ENCODE results near the gene KCNMA1.
A peak's percentile ranks its signal among the peaks of the same experiment; 100 is the strongest.
"Not testable (repeated sequence)": the region's sequence is repeated elsewhere in the genome, so short reads cannot be mapped to it uniquely, and the experiment has no call there.

Gene KCNMA1

GRCh38 chr10:77637532-77638320, at the start of gene KCNMA1:
Gene KCNMA1 (minus strand): TSS chr10:77637808.
- H3K27me3 ChIP-seq, result peaks cover 80 to 87% (median 83%) of the 10 kb centered on the region in 11 experiments
- peak within 1 kb of the TSS in 10 of 11 experiments; percentile 39 to 80 (median 60); a peak in 20 of 22 replicates for H3K9ac ChIP-seq
- H3K27ac ChIP-seq, result peak within 1 kb of the TSS in 2 of 11 experiments; percentile 48 to 58; a peak in 2 of 22 replicates
- H3K4me3 ChIP-seq, result peak within 1 kb of the TSS; percentile 68 to 86 (median 74)
- H3K4me1 ChIP-seq, result peaks cover 17 to 36% (median 20%) of the 10 kb centered on the region in 10 experiments; a peak in 18 of 20 replicates
- H4K20me1 ChIP-seq, result peaks cover 0 to 36% (median 12%) of the 10 kb centered on the region in 11 experiments; a peak in 13 of 22 replicates
- peaks cover 0 to 13% (median 0%) of the 10 kb centered on the region in 11 experiments; a peak in 1 of 22 replicates for H3K36me3 ChIP-seq
- no peak for TF ChIP-seq Cebpa-rat (IDR thresholded peaks at IDR 0.05)
- peaks cover 0 to 7% (median 0%) of the 10 kb centered on the region in 11 experiments; a peak in 1 of 22 replicates for H3K9me3 ChIP-seq (replicated peaks in 1 of 11)
- peak within 1 kb of the TSS; percentile 96 to 99 (median 98) for H3K4me2 ChIP-seq

- Histone ChIP-seq H3K4me1 (no peaks in the 10 kb centered on the region), H3K27me3 (no peaks in the 10 kb centered on the region), H3K9me3 (replicated peaks in 1 of 11) (peaks cover 0 to 5% (median 0%) of the 10 kb centered on the region in 11 experiments; a peak in 1 of 22 replicates), H4K20me1 (no peaks in the 10 kb centered on the region), H3K36me3 (no peaks in the 10 kb centered on the region), H3K4me2 (no peak overlapping the region), H3K9ac (no peak overlapping the region), H3K27ac (no peak overlapping the region), H3K4me3 (no peak overlapping the region)
- TF ChIP-seq Cebpa-rat (IDR thresholded peaks at IDR 0.05), result no peak
These were observed 49.2 kb upstream of the KCNMA1 start for GRCh38 chr10:77686650-77687417.

- TF ChIP-seq Cebpa-rat (IDR thresholded peaks at IDR 0.05), result no peak
These were observed 48.5 kb upstream of the KCNMA1 start for GRCh38 chr10:77686096-77686495.

DNA sequence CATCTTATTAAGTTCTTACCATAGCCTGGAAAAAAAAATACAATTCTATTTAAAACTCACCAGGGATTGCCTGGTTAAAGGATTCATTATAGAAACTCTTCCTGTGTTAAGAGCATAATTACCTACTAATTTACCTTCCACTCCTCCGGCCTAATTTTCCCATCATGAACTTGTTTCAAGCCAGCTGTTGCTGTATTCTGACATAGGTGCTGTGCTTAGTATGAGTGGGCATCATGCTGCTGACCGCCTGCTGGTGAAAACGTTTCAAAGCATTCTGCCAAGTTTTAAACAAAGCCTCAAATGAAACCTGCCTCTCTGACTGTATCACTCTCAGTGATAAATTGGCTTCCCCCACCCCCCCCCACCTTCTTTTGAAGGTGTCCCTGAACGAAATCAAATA, 47.8 kb upstream of the KCNMA1 start:
- Histone ChIP-seq H3K9me3 (replicated peaks in 1 of 11) (no peaks in the 10 kb centered on the region), H3K4me3 (no peak overlapping the region), H3K27ac (no peak overlapping the region), H3K9ac (no peak overlapping the region), H3K27me3 (no peaks in the 10 kb centered on the region), H3K36me3 (no peaks in the 10 kb centered on the region), H3K4me1 (no peaks in the 10 kb centered on the region), H3K4me2 (no peak overlapping the region), H4K20me1 (no peaks in the 10 kb centered on the region)
- no peak for TF ChIP-seq Cebpa-rat (IDR thresholded peaks at IDR 0.05)

More at GRCh38 chr10:77686096-77686495, 48.5 kb upstream of the KCNMA1 start:
- Histone ChIP-seq H3K4me1 (no peaks in the 10 kb centered on the region), H3K27me3 (no peaks in the 10 kb centered on the region), H3K9ac (no peak overlapping the region), H3K36me3 (no peaks in the 10 kb centered on the region), H3K9me3 (replicated peaks in 1 of 11) (no peaks in the 10 kb centered on the region), H3K4me3 (no peak overlapping the region), H3K27ac (no peak overlapping the region), H4K20me1 (no peaks in the 10 kb centered on the region), H3K4me2 (no peak overlapping the region)

DNA sequence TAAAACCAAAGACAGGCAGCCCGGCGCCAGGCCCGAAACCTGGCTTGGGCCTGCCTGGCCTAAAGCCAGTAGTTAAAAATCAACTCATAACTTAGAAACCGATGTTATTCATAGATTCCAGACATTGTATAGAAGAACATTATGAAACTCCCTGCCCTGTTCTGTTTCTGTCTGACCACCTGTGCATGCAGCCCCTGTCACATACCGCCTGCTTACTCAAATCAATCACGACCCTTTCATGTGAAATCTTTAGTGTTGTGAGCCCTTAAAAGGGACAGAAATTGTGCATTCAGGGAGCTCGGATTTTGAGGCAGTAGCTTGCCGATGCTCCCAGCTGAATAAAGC, 45.5 kb upstream of the KCNMA1 start:
- peaks cover 0 to 12% (median 0%) of the 10 kb centered on the region in 10 experiments; a peak in 2 of 20 replicates for H3K4me1 ChIP-seq
- H3K27me3 ChIP-seq; H3K4me2 ChIP-seq; H3K9ac ChIP-seq; H3K27ac ChIP-seq; H4K20me1 ChIP-seq; H3K9me3 ChIP-seq (replicated peaks in 1 of 11); H3K36me3 ChIP-seq; H3K4me3 ChIP-seq: not testable (repeated sequence)

- no peak for TF ChIP-seq Cebpa-rat (IDR thresholded peaks at IDR 0.05)
- Histone ChIP-seq H3K27ac (no peak overlapping the region), H3K9ac (no peak overlapping the region), H3K4me2 (no peak overlapping the region), H3K36me3 (no peaks in the 10 kb centered on the region), H3K27me3 (no peaks in the 10 kb centered on the region), H3K4me1 (peaks cover 0 to 13% (median 0%) of the 10 kb centered on the region in 10 experiments; a peak in 2 of 20 replicates), H3K9me3 (replicated peaks in 1 of 11) (no peaks in the 10 kb centered on the region), H3K4me3 (no peak overlapping the region), H4K20me1 (no peaks in the 10 kb centered on the region)
These were observed 44.9 kb upstream of the KCNMA1 start for GRCh38 chr10:77682393-77683087.

DNA sequence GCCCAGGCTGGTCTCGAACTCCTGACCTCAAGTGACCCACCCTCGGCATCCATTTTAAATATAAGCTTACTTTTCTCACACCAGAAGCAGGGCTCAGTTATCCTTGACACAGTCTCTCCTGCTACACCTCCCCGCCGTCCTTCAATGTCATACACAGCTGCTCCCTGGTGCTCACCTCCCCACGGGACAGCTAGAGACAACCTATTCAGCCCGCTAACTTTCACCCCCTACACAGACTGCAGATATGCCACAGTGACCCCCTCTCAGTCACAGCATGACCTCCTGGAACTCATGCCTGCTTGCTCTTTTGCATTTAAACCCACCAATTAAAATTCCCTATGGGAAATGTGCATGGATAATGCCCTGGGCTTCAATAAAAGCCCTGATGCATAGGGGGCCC, 44.2 kb upstream of the KCNMA1 start:
- no peaks in the 10 kb centered on the region for H3K9me3 ChIP-seq (replicated peaks in 1 of 11)
- no peak for TF ChIP-seq Cebpa-rat (IDR thresholded peaks at IDR 0.05)
- no peak overlapping the region for H3K27ac ChIP-seq
- H3K36me3 ChIP-seq, result no peaks in the 10 kb centered on the region
- H3K27me3 ChIP-seq, result no peaks in the 10 kb centered on the region
- H3K4me2 ChIP-seq, result no peak overlapping the region
- no peaks in the 10 kb centered on the region for H4K20me1 ChIP-seq
- H3K9ac ChIP-seq, result no peak overlapping the region
- peaks cover 0 to 13% (median 0%) of the 10 kb centered on the region in 10 experiments; a peak in 2 of 20 replicates for H3K4me1 ChIP-seq
- no peak overlapping the region for H3K4me3 ChIP-seq

DNA sequence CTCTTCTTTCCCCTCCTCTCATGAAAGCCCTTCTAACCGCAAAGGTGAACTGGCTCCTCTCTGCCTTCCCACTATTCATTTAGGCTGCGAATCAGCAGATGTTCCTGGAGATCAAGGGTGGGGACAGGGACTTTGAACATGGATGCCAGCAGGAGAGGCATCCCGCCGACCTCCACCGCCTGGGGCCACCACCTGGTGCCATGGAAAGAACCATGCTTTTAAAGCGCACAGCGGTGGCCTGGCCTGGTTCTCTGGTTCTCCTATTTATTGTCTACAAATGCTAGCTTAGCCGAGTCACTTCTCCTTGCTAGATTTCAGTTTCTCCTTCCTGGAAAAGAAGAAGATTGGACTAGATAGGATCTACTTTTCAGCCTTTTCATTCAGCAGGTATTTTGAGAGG, 43.2 kb upstream of the KCNMA1 start:
- peaks cover 0 to 13% (median 0%) of the 10 kb centered on the region in 10 experiments; a peak in 2 of 20 replicates for H3K4me1 ChIP-seq
- H3K4me2 ChIP-seq, result no peak overlapping the region
- TF ChIP-seq Cebpa-rat (IDR thresholded peaks at IDR 0.05), result no peak
- no peaks in the 10 kb centered on the region for H3K27me3 ChIP-seq
- no peak overlapping the region for H3K27ac ChIP-seq
- no peaks in the 10 kb centered on the region for H3K36me3 ChIP-seq
- H3K4me3 ChIP-seq, result no peak overlapping the region
- no peaks in the 10 kb centered on the region for H3K9me3 ChIP-seq (replicated peaks in 1 of 11)
- no peak overlapping the region for H3K9ac ChIP-seq
- no peaks in the 10 kb centered on the region for H4K20me1 ChIP-seq

DNA sequence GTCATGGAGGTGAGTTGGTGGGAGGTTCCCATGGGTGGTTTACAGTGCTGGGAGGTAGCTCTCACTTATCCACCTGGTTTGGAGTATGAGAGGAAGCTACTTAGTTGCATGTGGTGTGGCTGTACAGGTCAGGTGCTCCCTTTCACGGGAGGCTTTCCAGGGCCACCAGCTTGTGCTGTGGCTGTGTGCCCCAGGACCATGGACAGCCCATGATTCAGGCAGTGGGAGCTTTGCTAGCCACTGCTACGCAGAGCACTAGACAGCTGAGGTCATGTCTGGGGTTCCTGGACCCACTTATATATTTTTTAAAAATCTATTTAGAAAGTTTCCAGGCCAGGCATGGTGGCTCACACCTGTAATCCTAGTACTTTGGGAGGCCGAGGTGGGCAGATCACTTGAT, 42.5 kb upstream of the KCNMA1 start:
- Histone ChIP-seq H3K9ac (no peak overlapping the region), H3K4me2 (no peak overlapping the region), H3K4me3 (no peak overlapping the region), H3K27ac (no peak overlapping the region), H4K20me1 (no peaks in the 10 kb centered on the region), H3K27me3 (no peaks in the 10 kb centered on the region), H3K36me3 (no peaks in the 10 kb centered on the region), H3K4me1 (peaks cover 0 to 13% (median 0%) of the 10 kb centered on the region in 10 experiments; a peak in 2 of 20 replicates), H3K9me3 (replicated peaks in 1 of 11) (no peaks in the 10 kb centered on the region)
- TF ChIP-seq Cebpa-rat (IDR thresholded peaks at IDR 0.05), result no peak

Measured in BLaER1 treated with 17β-estradiol and CSF1 and Interleukin-3, amounts not matched to agents 10 nM and 100 nM (cell line).